PC-3 (cell line): ENCODE data around the gene SPATS2. TPM values are rescaled to one million over a fixed set of nuclear protein-coding genes. Genes with fewer than 3 reads are reported as not detected.

ENCODE experiments used
- ATAC-seq: fragments of 200-7000 bp; cut with Tn5 transposase; 2 replicates; pipeline ENCODE4 v1.9.1; 2020; ENCODE audit warnings: mild to moderate bottlenecking, moderate library complexity
- BruUV-seq: library from RNA; stranded (reverse); fragments of 400-500 nt; replicated peaks from 2 replicates; lab custom pipeline; 2021; lab: Mats Ljungman, UMichigan
- CTCF ChIA-PET: fragments of 300-600 bp; sonication (Branson Sonifier 250); formaldehyde crosslinking; loops from one replicate; lab custom pipeline; 2022; ENCODE audit warnings: antibody characterized with exemption; lab: Charles Lee
- POLR2A ChIA-PET: fragments of 300-600 bp; sonication (Branson Sonifier 250); formaldehyde crosslinking; loops from one replicate; lab custom pipeline; 2022; ENCODE audit warnings: antibody characterized with exemption; ENCODE audit not compliant: unreplicated experiment; lab: Charles Lee
- DNase-seq: peaks from one replicate; pipeline ENCODE4 v3.0.0-alpha.2; 2015
- H2AFZ ChIP-seq: fragments of 300-600 bp; sonication (generic); 2 replicates; pipeline ENCODE4 v1.6.0; 2016; ENCODE audit warnings: antibody characterized with exemption, low read length
- H3F3A ChIP-seq: fragments of 300-600 bp; sonication (generic); one replicate; pipeline ENCODE4 v1.6.0; 2017; ENCODE audit warnings: antibody characterized with exemption, low read length, control low read depth, mild to moderate bottlenecking; ENCODE audit not compliant: unreplicated experiment
- H3K27ac ChIP-seq: fragments of 300-600 bp; sonication (generic); 2 replicates; pipeline ENCODE4 v1.5.1; 2016; ENCODE audit warnings: mild to moderate bottlenecking, low read length
- H3K27me3 ChIP-seq: fragments of 300-600 bp; sonication (generic); 2 replicates; pipeline ENCODE4 v1.6.1; 2016; ENCODE audit warnings: low read length, mixed read lengths
- H3K36me3 ChIP-seq: fragments of 300-600 bp; sonication (generic); 2 replicates; pipeline ENCODE4 v1.6.1; 2016; ENCODE audit warnings: low read depth, mixed run types, low read length, mixed read lengths
- H3K4me1 ChIP-seq: fragments of 300-600 bp; sonication (generic); 2 replicates; pipeline ENCODE4 v1.5.1; 2016; ENCODE audit warnings: low read length; ENCODE audit not compliant: insufficient read depth
- H3K4me2 ChIP-seq: fragments of 300-600 bp; sonication (generic); 2 replicates; pipeline ENCODE4 v1.6.0; 2016; ENCODE audit warnings: low read length
- H3K4me3 ChIP-seq: fragments of 300-600 bp; sonication (generic); 2 replicates; pipeline ENCODE4 v1.5.1; 2016; ENCODE audit warnings: mild to moderate bottlenecking, low read length, mixed read lengths
- H3K79me2 ChIP-seq: fragments of 300-600 bp; sonication (generic); 2 replicates; pipeline ENCODE4 v1.6.1; 2017; ENCODE audit warnings: low read length, mixed read lengths
- H3K9ac ChIP-seq: fragments of 300-600 bp; sonication (generic); 2 replicates; pipeline ENCODE4 v1.6.0; 2016; ENCODE audit warnings: mild to moderate bottlenecking, low read length
- H3K9me2 ChIP-seq: fragments of 300-600 bp; sonication (generic); replicated peaks from 2 replicates; pipeline ENCODE4 v1.6.1; 2016; ENCODE audit warnings: mixed run types, low read length, mixed read lengths
- H3K9me3 ChIP-seq: fragments of 300-600 bp; sonication (generic); 2 replicates; pipeline ENCODE4 v1.6.1; 2016; ENCODE audit warnings: low read length, mixed read lengths
- H4K20me1 ChIP-seq: fragments of 300-600 bp; sonication (generic); 2 replicates; pipeline ENCODE4 v1.6.1; 2016; ENCODE audit warnings: low read length, mixed read lengths
- EZH2 ChIP-seq: fragments of 300-600 bp; sonication (generic); IDR thresholded peaks from one replicate; pipeline ENCODE4 v1.6.1; 2017; ENCODE audit warnings: antibody characterized with exemption, mild to moderate bottlenecking, low read length; ENCODE audit not compliant: unreplicated experiment
- EZH2phosphoT487 ChIP-seq: fragments of 300-600 bp; sonication (generic); IDR thresholded peaks from 2 replicates; pipeline ENCODE4 v1.6.1; 2018; ENCODE audit warnings: mild to moderate bottlenecking, antibody characterized with exemption, low read length, borderline replicate concordance
- intact Hi-C: fragments of 100-400 bp; cut with micrococcal nuclease; formaldehyde crosslinking; loops from 2 replicates; pipeline ENCODE4 v1.9.0; 2023
- total RNA-seq: library from RNA; depleted of rRNA; stranded (reverse); fragments of >200 nt; gene quantifications from 2 replicates; pipeline ENCODE4 v1.2.3, GENCODE V29; 2014
- TF ChIP-seq, protein P1 (sequence below): fragments of 300-600 bp; sonication (generic); conservative IDR thresholded peaks from 2 replicates; pipeline ENCODE4 v1.5.1; 2017; ENCODE audit warnings: antibody characterized with exemption, low read depth, mild to moderate bottlenecking, low read length

Gene SPATS2
- total RNA-seq, 1 experiment from 2014 or later = 27.0 TPM

DNA sequence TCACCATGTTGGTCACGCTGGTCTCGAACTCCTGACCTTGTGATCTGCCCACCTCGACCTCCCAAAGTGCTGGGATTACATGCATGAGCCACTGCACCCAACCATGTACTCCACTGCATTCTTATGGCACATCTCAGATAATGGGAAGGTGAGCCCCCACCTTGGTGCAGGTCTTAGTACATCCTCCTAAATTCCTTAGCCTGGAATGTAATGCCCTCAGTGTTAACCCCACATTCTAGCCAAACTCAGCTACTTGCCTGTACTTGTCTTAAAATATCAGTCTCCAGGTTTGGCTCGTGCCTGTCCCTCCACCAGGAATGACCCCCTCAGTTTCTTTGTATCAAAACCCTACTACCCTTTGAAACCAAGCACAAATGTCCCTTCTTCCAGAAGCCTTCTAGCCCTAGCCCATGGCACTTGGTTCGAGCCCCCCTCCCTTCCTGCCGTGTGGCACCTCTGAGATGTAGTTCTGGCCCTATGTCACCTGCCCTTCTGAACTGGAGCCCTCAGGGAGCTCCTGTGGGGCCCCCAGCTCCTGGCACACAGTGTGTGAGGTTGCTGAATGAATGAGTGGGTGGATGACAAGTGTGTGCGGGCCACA is 179.9 kb downstream of the SPATS2 start:
- no peak overlapping the region for H3K4me2 ChIP-seq
- H3K4me3 ChIP-seq = no peak overlapping the region
- intact Hi-C loops = no loop called here
- no peak overlapping the region for H2AFZ ChIP-seq
- no peak overlapping the region for H3K27ac ChIP-seq
- H3K36me3 ChIP-seq = no peaks in the 10 kb centered on the region
- no peaks in the 10 kb centered on the region for H3K9me2 ChIP-seq
- no peaks in the 10 kb centered on the region for H3K4me1 ChIP-seq
- no peak for ATAC-seq
- H3K27me3 ChIP-seq = no peaks in the 10 kb centered on the region
- no TSS peak for BruUV-seq
- H4K20me1 ChIP-seq = no peaks in the 10 kb centered on the region
- DNase-seq = no peak
- no peaks in the 10 kb centered on the region for H3K79me2 ChIP-seq
- ChIA-PET CTCF (no interaction called here), POLR2A (no interaction called here)
- H3K9me3 ChIP-seq = no peaks in the 10 kb centered on the region
- TF ChIP-seq EZH2 (no peak), EZH2phosphoT487 (no peak)
- TF ChIP-seq, protein P1, sequence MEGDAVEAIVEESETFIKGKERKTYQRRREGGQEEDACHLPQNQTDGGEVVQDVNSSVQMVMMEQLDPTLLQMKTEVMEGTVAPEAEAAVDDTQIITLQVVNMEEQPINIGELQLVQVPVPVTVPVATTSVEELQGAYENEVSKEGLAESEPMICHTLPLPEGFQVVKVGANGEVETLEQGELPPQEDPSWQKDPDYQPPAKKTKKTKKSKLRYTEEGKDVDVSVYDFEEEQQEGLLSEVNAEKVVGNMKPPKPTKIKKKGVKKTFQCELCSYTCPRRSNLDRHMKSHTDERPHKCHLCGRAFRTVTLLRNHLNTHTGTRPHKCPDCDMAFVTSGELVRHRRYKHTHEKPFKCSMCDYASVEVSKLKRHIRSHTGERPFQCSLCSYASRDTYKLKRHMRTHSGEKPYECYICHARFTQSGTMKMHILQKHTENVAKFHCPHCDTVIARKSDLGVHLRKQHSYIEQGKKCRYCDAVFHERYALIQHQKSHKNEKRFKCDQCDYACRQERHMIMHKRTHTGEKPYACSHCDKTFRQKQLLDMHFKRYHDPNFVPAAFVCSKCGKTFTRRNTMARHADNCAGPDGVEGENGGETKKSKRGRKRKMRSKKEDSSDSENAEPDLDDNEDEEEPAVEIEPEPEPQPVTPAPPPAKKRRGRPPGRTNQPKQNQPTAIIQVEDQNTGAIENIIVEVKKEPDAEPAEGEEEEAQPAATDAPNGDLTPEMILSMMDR = no peak
- no peak overlapping the region for H3K9ac ChIP-seq
- no peaks in the 10 kb centered on the region for H3F3A ChIP-seq

DNA sequence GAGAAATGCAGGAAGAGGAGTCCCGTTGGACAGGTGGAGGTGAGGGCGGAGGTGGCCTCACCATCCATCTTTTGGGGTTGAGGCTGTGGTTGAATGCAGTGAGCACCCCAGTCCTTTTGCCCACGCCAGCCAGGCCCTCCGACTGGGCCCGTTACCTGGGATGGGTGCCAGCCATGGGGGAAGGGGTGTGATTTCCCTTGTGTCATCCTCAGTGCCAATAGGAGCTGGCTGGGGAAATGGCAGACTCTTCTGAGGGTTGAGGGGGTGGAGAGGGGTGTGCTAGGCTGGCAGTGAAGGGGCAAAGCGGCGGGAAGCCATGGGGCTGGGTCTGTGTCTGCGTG is 181.2 kb downstream of the SPATS2 start:
- Histone ChIP-seq H4K20me1 (no peaks in the 10 kb centered on the region), H3F3A (no peaks in the 10 kb centered on the region), H3K4me3 (no peak overlapping the region), H2AFZ (peak overlapping the region; percentile 50; the same call in 1 of the 2 replicates), H3K9me3 (no peaks in the 10 kb centered on the region), H3K9ac (no peak overlapping the region), H3K79me2 (no peaks in the 10 kb centered on the region), H3K27ac (no peak overlapping the region), H3K9me2 (no peaks in the 10 kb centered on the region), H3K27me3 (no peaks in the 10 kb centered on the region), H3K4me1 (no peaks in the 10 kb centered on the region), H3K36me3 (no peaks in the 10 kb centered on the region), H3K4me2 (0 out of 2 replicates have a peak overlapping the region, but pooled peaks have one; percentile 26)
- ChIA-PET POLR2A (no interaction called here), CTCF (no interaction called here)
- TF ChIP-seq EZH2 (no peak), EZH2phosphoT487 (no peak)
- TF ChIP-seq, protein P1 = no peak
- no peak for DNase-seq
- no peak for ATAC-seq
- intact Hi-C loops = no loop called here
- BruUV-seq = no TSS peak

DNA sequence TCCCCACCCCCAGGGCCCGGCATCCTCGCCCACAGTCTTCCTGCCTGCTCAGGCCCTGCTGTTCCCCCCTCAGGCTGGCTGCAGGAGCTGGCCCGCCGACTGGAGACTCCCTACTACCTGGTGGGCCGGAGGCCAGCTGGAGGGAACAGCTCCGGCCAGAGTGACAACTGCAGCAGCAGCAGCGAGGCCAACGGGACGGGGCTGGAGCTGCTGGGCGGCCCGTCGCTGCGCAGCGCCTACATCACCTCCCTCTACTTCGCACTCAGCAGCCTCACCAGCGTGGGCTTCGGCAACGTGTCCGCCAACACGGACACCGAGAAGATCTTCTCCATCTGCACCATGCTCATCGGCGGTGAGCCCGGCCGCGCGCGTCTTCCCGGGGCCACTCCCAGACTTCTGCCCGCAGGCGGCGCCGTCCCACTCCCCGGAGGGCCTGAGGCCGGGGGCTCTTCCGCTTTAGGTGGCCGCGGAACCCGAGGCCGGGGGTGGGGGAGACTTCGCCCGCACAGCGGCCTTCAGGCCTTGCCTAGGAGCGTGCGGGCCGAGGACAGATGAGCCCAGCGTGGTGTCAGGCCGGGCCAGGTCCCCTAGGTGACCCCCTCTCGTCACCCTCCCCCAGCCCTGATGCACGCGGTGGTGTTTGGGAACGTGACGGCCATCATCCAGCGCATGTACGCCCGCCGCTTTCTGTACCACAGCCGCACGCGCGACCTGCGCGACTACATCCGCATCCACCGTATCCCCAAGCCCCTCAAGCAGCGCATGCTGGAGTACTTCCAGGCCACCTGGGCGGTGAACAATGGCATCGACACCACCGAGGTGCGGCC is 181.8 kb downstream of the SPATS2 start:
- peak overlapping the region; percentile 50 for H2AFZ ChIP-seq
- no peaks in the 10 kb centered on the region for H3K4me1 ChIP-seq
- H3K9ac ChIP-seq = no peak overlapping the region
- ATAC-seq (peak; percentile 21; the same call in 1 of the 2 replicates), DNase-seq (no peak)
- H3K4me2 ChIP-seq = peak overlapping the region; percentile 26; the same call in 1 of the 2 replicates
- no peaks in the 10 kb centered on the region for H3K27me3 ChIP-seq
- no peaks in the 10 kb centered on the region for H3K9me2 ChIP-seq
- H3K4me3 ChIP-seq = no peak overlapping the region
- no peaks in the 10 kb centered on the region for H3F3A ChIP-seq
- ChIA-PET CTCF (no interaction called here), POLR2A (no interaction called here)
- intact Hi-C loops = no loop called here
- no peak overlapping the region for H3K27ac ChIP-seq
- no peaks in the 10 kb centered on the region for H3K9me3 ChIP-seq
- H3K79me2 ChIP-seq = no peaks in the 10 kb centered on the region
- H4K20me1 ChIP-seq = no peaks in the 10 kb centered on the region
- BruUV-seq = no TSS peak
- H3K36me3 ChIP-seq = no peaks in the 10 kb centered on the region
- no peak for TF ChIP-seq EZH2phosphoT487
- TF ChIP-seq, protein P1 = 0 out of 2 replicates have a peak, but pooled peaks have one; percentile 12
